H9 (cell line): ENCODE results near the gene GIT2. TPM values are rescaled to one million over a fixed set of nuclear protein-coding genes. Genes with fewer than 3 reads are reported as not detected.

Experiments
- DNase-seq: peaks from one replicate; pipeline ENCODE4 v3.0.0-alpha.2; 2017
- H2AFZ ChIP-seq: one replicate; pipeline ENCODE4 v1.6.1; 2013; ENCODE audit warnings: mild to moderate bottlenecking, low read length, control low read depth, moderate library complexity
- H2AK5ac ChIP-seq: 2 replicates; pipeline ENCODE4 v1.6.1; 2013; ENCODE audit warnings: low read length, control low read depth, mixed read lengths; ENCODE audit not compliant: insufficient read length
- H2BK120ac ChIP-seq: one replicate; pipeline ENCODE4 v1.6.1; 2013; ENCODE audit warnings: low read depth, mild to moderate bottlenecking, low read length, control low read depth, inconsistent platforms; ENCODE audit not compliant: poor library complexity, severe bottlenecking
- H2BK12ac ChIP-seq: 2 replicates; pipeline ENCODE4 v1.6.1; 2013; ENCODE audit warnings: low read length, control low read depth, mixed read lengths, low read depth; ENCODE audit not compliant: insufficient read length
- H2BK15ac ChIP-seq: 2 replicates; pipeline ENCODE4 v1.6.1; 2013; ENCODE audit warnings: low read depth, low read length, control low read depth
- H2BK20ac ChIP-seq: one replicate; pipeline ENCODE4 v1.6.1; 2013; ENCODE audit warnings: low read depth, mild to moderate bottlenecking, low read length, control low read depth, inconsistent platforms; ENCODE audit not compliant: poor library complexity, severe bottlenecking
- H2BK5ac ChIP-seq: 2 replicates; pipeline ENCODE4 v1.6.1; 2013; ENCODE audit warnings: low read length, control low read depth, mixed read lengths; ENCODE audit not compliant: insufficient read length
- H3K14ac ChIP-seq: 2 replicates; pipeline ENCODE4 v1.6.1; 2013; ENCODE audit warnings: low read length, control low read depth; ENCODE audit not compliant: insufficient read depth
- H3K18ac ChIP-seq: 2 replicates; pipeline ENCODE4 v1.6.1; 2013; ENCODE audit warnings: low read depth, mild to moderate bottlenecking, mixed read lengths, low read length, control low read depth; ENCODE audit not compliant: insufficient read length
- H3K23ac ChIP-seq: 2 replicates; pipeline ENCODE4 v1.6.1; 2013; ENCODE audit warnings: low read length, control low read depth, mixed read lengths, low read depth; ENCODE audit not compliant: insufficient read length
- H3K23me2 ChIP-seq: 2 replicates; pipeline ENCODE4 v1.6.1; 2013; ENCODE audit warnings: low read depth, mild to moderate bottlenecking, mixed read lengths, low read length, control low read depth; ENCODE audit not compliant: insufficient read length, poor library complexity, severe bottlenecking
- H3K27ac ChIP-seq: 2 replicates; pipeline ENCODE4 v1.5.1; 2013; ENCODE audit warnings: low read length, control low read depth, mixed read lengths, low read depth; ENCODE audit not compliant: insufficient read length
- H3K27me3 ChIP-seq: 2 replicates; pipeline ENCODE4 v1.6.1; 2013; ENCODE audit warnings: low read length, control low read depth, inconsistent platforms; ENCODE audit not compliant: insufficient read depth
- H3K4ac ChIP-seq: 2 replicates; pipeline ENCODE4 v1.6.1; 2013; ENCODE audit warnings: low read depth, mild to moderate bottlenecking, control low read depth, inconsistent platforms, low read length, moderate library complexity
- H3K4me1 ChIP-seq: 2 replicates; pipeline ENCODE4 v1.6.1; 2013; ENCODE audit warnings: low read length, control low read depth, inconsistent platforms; ENCODE audit not compliant: insufficient read depth
- H3K4me2 ChIP-seq: 2 replicates; pipeline ENCODE4 v1.6.1; 2013; ENCODE audit warnings: low read length, control low read depth, mixed read lengths; ENCODE audit not compliant: insufficient read length, insufficient read depth
- H3K56ac ChIP-seq: 2 replicates; pipeline ENCODE4 v1.6.1; 2013; ENCODE audit warnings: low read depth, mild to moderate bottlenecking, mixed read lengths, low read length, control low read depth; ENCODE audit not compliant: insufficient read length
- H3K79me1 ChIP-seq: 2 replicates; pipeline ENCODE4 v1.6.1; 2013; ENCODE audit warnings: low read depth, mild to moderate bottlenecking, moderate library complexity, low read length, control low read depth, inconsistent platforms; ENCODE audit not compliant: insufficient read depth, poor library complexity, severe bottlenecking
- H3K79me2 ChIP-seq: 2 replicates; pipeline ENCODE4 v1.6.1; 2013; ENCODE audit warnings: low read length, control low read depth, inconsistent platforms; ENCODE audit not compliant: insufficient read depth
- H3K9ac ChIP-seq: 2 replicates; pipeline ENCODE4 v1.6.1; 2013; ENCODE audit warnings: low read length, control low read depth, mixed read lengths; ENCODE audit not compliant: insufficient read length; ENCODE audit errors: extremely low read depth
- H3K9me3 ChIP-seq: one replicate; pipeline ENCODE4 v1.6.1; 2013; ENCODE audit warnings: low read depth, low read length, inconsistent platforms; ENCODE audit not compliant: control insufficient read depth
- H3T11ph ChIP-seq: one replicate; pipeline ENCODE4 v1.6.1; 2013; ENCODE audit warnings: mild to moderate bottlenecking, low read length, control low read depth, inconsistent platforms
- H4K20me1 ChIP-seq: one replicate; pipeline ENCODE4 v1.6.1; 2013; ENCODE audit not compliant: control insufficient read depth, insufficient read length, insufficient read depth
- H4K5ac ChIP-seq: 2 replicates; pipeline ENCODE4 v1.6.1; 2013; ENCODE audit warnings: low read depth, mild to moderate bottlenecking, mixed read lengths, low read length, control low read depth; ENCODE audit not compliant: insufficient read length
- H4K8ac ChIP-seq: replicated peaks from 2 replicates; pipeline ENCODE4 v1.6.1; 2013; ENCODE audit warnings: low read length, control low read depth, mixed read lengths, low read depth; ENCODE audit not compliant: insufficient read length
- H4K91ac ChIP-seq: 2 replicates; pipeline ENCODE4 v1.6.1; 2013; ENCODE audit warnings: low read depth, mild to moderate bottlenecking, moderate library complexity, mixed read lengths, low read length, control low read depth; ENCODE audit not compliant: insufficient read length
- H3K27ac Mint-ChIP-seq, 3 experiments: 2 replicates in 2 of 3; 3 replicates in 1 of 3; pipeline ENCODE4 v1.8.0; 2020 to 2021; ENCODE audit warnings: mixed read lengths in 3 of 3, mild to moderate bottlenecking in 1 of 3, moderate library complexity in 1 of 3
- H3K27me3 Mint-ChIP-seq: 2 replicates; pipeline ENCODE4 v1.8.0; 2021; ENCODE audit warnings: low read depth, mild to moderate bottlenecking, moderate library complexity, mixed read lengths
- H3K36me3 Mint-ChIP-seq, 3 experiments: 2 replicates in 2 of 3; 3 replicates in 1 of 3; pipeline ENCODE4 v1.8.0; 2020 to 2021; ENCODE audit warnings: low read depth in 3 of 3, mixed read lengths in 3 of 3; ENCODE audit not compliant: insufficient read depth in 1 of 3
- H3K4me1 Mint-ChIP-seq, 2 experiments: 2 replicates each; pipeline ENCODE4 v1.8.0; 2020; ENCODE audit warnings: mixed read lengths in 2 of 2
- H3K4me3 Mint-ChIP-seq, 2 experiments: 2 replicates in 1 of 2; 3 replicates in 1 of 2; pipeline ENCODE4 v1.8.0; 2020 to 2021; ENCODE audit warnings: mild to moderate bottlenecking in 2 of 2, mixed read lengths in 2 of 2, moderate library complexity in 1 of 2
- H3K9me3 Mint-ChIP-seq, 2 experiments: 2 replicates in 1 of 2; 3 replicates in 1 of 2; pipeline ENCODE4 v1.8.0; 2020; ENCODE audit warnings: mild to moderate bottlenecking in 2 of 2, mixed read lengths in 2 of 2, moderate library complexity in 1 of 2
- CTCF ChIP-seq: fragments of 200-600 bp; sonication (generic); conservative IDR thresholded peaks from 3 replicates; pipeline ENCODE4 v1.8.0; 2021; ENCODE audit warnings: antibody characterized with exemption, mild to moderate bottlenecking
- WGBS: extraction: QIAGEN DNeasy Blood & Tissue Kit; methylation state at CpG from one replicate; pipeline ENCODE4 v1.1.7; 2013; ENCODE audit warnings: missing lambda C conversion rate, low lambda C conversion rate, mixed read lengths; ENCODE audit not compliant: insufficient read length; ENCODE audit errors: extremely low coverage; 5-methylcytosine and 5-hydroxymethylcytosine counted together
- total RNA-seq: library from RNA; stranded (reverse); gene quantifications from 2 replicates; pipeline ENCODE4 v1.2.1, GENCODE V29; 2021

Gene GIT2
- total RNA-seq, 1 experiment from 2014 or later = 27.0 TPM

GRCh38 chr12:110035534-110036104 lies 39.5 kb upstream of the GIT2 start:
- Mint-ChIP-seq H3K27me3 (no peaks in the 10 kb centered on the region), H3K4me3 (no peak overlapping the region), H3K4me1 (peaks cover 19 to 20% of the 10 kb centered on the region in 2 experiments), H3K27ac (no peak overlapping the region), H3K36me3 (peaks cover 4 to 17% (median 10%) of the 10 kb centered on the region in 3 experiments; a peak in 5 of 7 replicates), H3K9me3 (no peaks in the 10 kb centered on the region; a peak in 1 of 5 replicates)
- H2AK5ac ChIP-seq = no peak overlapping the region
- no peak overlapping the region for H2BK120ac ChIP-seq
- H2AFZ ChIP-seq = no peak overlapping the region
- H3K56ac ChIP-seq = no peak overlapping the region
- no peak overlapping the region for H3K27ac ChIP-seq
- no peak for TF ChIP-seq CTCF
- no peak overlapping the region for H3K4me2 ChIP-seq
- no peak overlapping the region for H4K8ac ChIP-seq
- H3K4ac ChIP-seq = no peak overlapping the region
- H3K23me2 ChIP-seq = no peaks in the 10 kb centered on the region
- no peaks in the 10 kb centered on the region for H3K79me2 ChIP-seq
- H2BK12ac ChIP-seq = no peak overlapping the region
- no peak overlapping the region for H3K23ac ChIP-seq
- H3K9me3 ChIP-seq = no peaks in the 10 kb centered on the region
- H3K9ac ChIP-seq = no peak overlapping the region
- no peak overlapping the region for H4K91ac ChIP-seq
- H3K14ac ChIP-seq = no peak overlapping the region
- H3T11ph ChIP-seq = no peak overlapping the region
- H3K4me1 ChIP-seq = no peaks in the 10 kb centered on the region
- H2BK5ac ChIP-seq = no peak overlapping the region
- H4K20me1 ChIP-seq = no peaks in the 10 kb centered on the region
- no CpG with 5 or more reads among the region's 7 CpGs for WGBS
- no peak overlapping the region for H4K5ac ChIP-seq
- no peaks in the 10 kb centered on the region for H3K79me1 ChIP-seq
- no peak overlapping the region for H2BK20ac ChIP-seq
- no peak for DNase-seq
- no peaks in the 10 kb centered on the region for H3K27me3 ChIP-seq
- H2BK15ac ChIP-seq = no peak overlapping the region
- H3K18ac ChIP-seq = no peak overlapping the region
